Breast epithelium (tissue), 4 donors: Measurements from ENCODE around the gene NUB1. TPM values are rescaled to one million over a fixed set of nuclear protein-coding genes. Genes with fewer than 3 reads are reported as not detected.

Source experiments
- DNase-seq, 2 donors: peaks; one replicate each; pipeline ENCODE4 v3.0.0-alpha.2; 2019; ENCODE audit warnings: low spot score in 2 of 2
- H3K27ac ChIP-seq, 2 donors: fragments of 200-600 bp; sonication (generic) in 1 of 2; one replicate each; pipeline ENCODE4 v1.5.1; 2016 to 2019; ENCODE audit warnings: mild to moderate bottlenecking in 1 of 2
- H3K27me3 ChIP-seq, 2 donors: fragments of 200-600 bp; sonication (generic) in 1 of 2; one replicate each; pipeline versions ENCODE4 v1.5.1 to v1.6.0; 2017 to 2019; ENCODE audit warnings: control low read depth in 1 of 2, mild to moderate bottlenecking in 1 of 2
- H3K36me3 ChIP-seq: fragments of 200-600 bp; one replicate; pipeline ENCODE4 v1.5.1; 2019
- H3K4me1 ChIP-seq, 2 donors: fragments of 200-600 bp; sonication (generic); one replicate each; pipeline ENCODE4 v1.5.1; 2016 to 2019; ENCODE audit warnings: control low read depth in 1 of 2
- H3K4me3 ChIP-seq, 3 donors: fragments of 200-600 bp; sonication (generic); 1 replicate in 2 of 3; 2 replicates in 1 of 3; pipeline ENCODE4 v1.5.1; 2016 to 2019; ENCODE audit warnings: mild to moderate bottlenecking in 3 of 3, moderate library complexity in 2 of 3
- H3K9me3 ChIP-seq, 2 donors: fragments of 200-600 bp; sonication (generic) in 1 of 2; one replicate each; pipeline ENCODE4 v1.5.1; 2016 to 2019; ENCODE audit warnings: control low read depth in 1 of 2
- POLR2A ChIP-seq: fragments of 450-650 bp; IDR thresholded peaks from one replicate; pipeline ENCODE4 v1.6.1; 2016; ENCODE audit warnings: antibody characterized with exemption, mild to moderate bottlenecking, moderate library complexity
- POLR2AphosphoS5 ChIP-seq, 3 donors: sonication (generic); formaldehyde crosslinking; IDR thresholded peaks; one replicate each; pipeline ENCODE4 v1.6.1; 2017; ENCODE audit warnings: antibody characterized with exemption in 3 of 3
- intact Hi-C: fragments of 100-400 bp; cut with DNase I; formaldehyde crosslinking; loops from one replicate; pipeline ENCODE4 v1.15.1; 2023; ENCODE audit warnings: low total_unique reads
- total RNA-seq, 3 donors: library from RNA; depleted of rRNA; stranded (reverse); fragments of >200 nt; gene quantifications; one replicate each; pipeline ENCODE4 v1.1.0, GENCODE V29; 2016
- TF ChIP-seq, protein P1 (sequence below), 3 donors: fragments of 450-650 bp; IDR thresholded peaks; one replicate each; pipeline ENCODE4 v1.5.1; 2016 to 2017; ENCODE audit warnings: antibody characterized with exemption in 3 of 3, mild to moderate bottlenecking in 3 of 3, moderate library complexity in 3 of 3

Gene NUB1
- total RNA-seq, 3 donors from 2014 or later = 61.9 to 71.7 (median 62.7) TPM

- DNase-seq = no peak
- H3K4me1 ChIP-seq = peaks cover 0 to 15% of the 10 kb centered on the region in 2 donors
Observed at GRCh38 chr7:151391358-151391730, 49.7 kb downstream of the NUB1 start.

DNA sequence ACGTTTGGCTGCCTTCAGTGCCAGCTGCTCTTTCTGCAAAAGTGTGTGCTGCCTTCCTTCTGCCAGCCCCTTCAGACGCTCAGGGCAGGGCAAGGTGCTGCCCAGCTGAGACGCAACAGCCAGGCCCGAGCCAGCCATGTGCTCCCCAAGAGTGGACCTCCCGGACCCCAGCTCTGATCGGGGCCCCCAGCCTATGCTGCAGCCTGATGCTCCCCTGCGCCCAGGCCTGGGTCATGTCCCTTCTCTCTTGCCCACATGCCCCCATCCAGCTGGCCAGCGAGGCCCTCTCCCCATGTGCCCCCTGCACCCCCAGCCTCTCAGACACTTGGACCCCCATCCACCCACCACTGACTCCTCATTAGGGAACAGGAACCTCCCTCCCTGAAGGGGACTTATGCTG is 50.4 kb downstream of the NUB1 start:
- no peaks in the 10 kb centered on the region for H3K9me3 ChIP-seq

More at GRCh38 chr7:151391358-151391730, 49.7 kb downstream of the NUB1 start:
- TF ChIP-seq, protein P1, sequence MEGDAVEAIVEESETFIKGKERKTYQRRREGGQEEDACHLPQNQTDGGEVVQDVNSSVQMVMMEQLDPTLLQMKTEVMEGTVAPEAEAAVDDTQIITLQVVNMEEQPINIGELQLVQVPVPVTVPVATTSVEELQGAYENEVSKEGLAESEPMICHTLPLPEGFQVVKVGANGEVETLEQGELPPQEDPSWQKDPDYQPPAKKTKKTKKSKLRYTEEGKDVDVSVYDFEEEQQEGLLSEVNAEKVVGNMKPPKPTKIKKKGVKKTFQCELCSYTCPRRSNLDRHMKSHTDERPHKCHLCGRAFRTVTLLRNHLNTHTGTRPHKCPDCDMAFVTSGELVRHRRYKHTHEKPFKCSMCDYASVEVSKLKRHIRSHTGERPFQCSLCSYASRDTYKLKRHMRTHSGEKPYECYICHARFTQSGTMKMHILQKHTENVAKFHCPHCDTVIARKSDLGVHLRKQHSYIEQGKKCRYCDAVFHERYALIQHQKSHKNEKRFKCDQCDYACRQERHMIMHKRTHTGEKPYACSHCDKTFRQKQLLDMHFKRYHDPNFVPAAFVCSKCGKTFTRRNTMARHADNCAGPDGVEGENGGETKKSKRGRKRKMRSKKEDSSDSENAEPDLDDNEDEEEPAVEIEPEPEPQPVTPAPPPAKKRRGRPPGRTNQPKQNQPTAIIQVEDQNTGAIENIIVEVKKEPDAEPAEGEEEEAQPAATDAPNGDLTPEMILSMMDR (IDR thresholded peaks at IDR 0.05) = no peak
- no peak for TF ChIP-seq POLR2A
- no peak for TF ChIP-seq POLR2AphosphoS5 (IDR thresholded peaks at IDR 0.05)
- Histone ChIP-seq H3K27me3 (no peaks in the 10 kb centered on the region), H3K4me3 (no peak overlapping the region), H3K27ac (no peak overlapping the region), H3K9me3 (no peaks in the 10 kb centered on the region), H3K36me3 (no peaks in the 10 kb centered on the region)
- intact Hi-C loops = no loop called here

GRCh38 chr7:151392426-151392825 is 50.8 kb downstream of the NUB1 start:
- Histone ChIP-seq H3K36me3 (no peaks in the 10 kb centered on the region), H3K4me1 (peaks cover 0 to 4% of the 10 kb centered on the region in 2 donors), H3K9me3 (no peaks in the 10 kb centered on the region), H3K4me3 (no peak overlapping the region), H3K27me3 (no peaks in the 10 kb centered on the region), H3K27ac (no peak overlapping the region)
- no peak for DNase-seq
- no peak for TF ChIP-seq POLR2A
- TF ChIP-seq, protein P1 (IDR thresholded peaks at IDR 0.05) = no peak
- no peak for TF ChIP-seq POLR2AphosphoS5 (IDR thresholded peaks at IDR 0.05)
- intact Hi-C loops = no loop called here

More for the DNA sequence above, 50.4 kb downstream of the NUB1 start:
- Histone ChIP-seq H3K27ac (no peak overlapping the region), H3K4me1 (peaks cover 0 to 8% of the 10 kb centered on the region in 2 donors), H3K27me3 (no peaks in the 10 kb centered on the region), H3K36me3 (no peaks in the 10 kb centered on the region), H3K4me3 (no peak overlapping the region)
- intact Hi-C loops = no loop called here
- DNase-seq = no peak
- no peak for TF ChIP-seq POLR2A
- TF ChIP-seq, protein P1 (IDR thresholded peaks at IDR 0.05) = no peak
- no peak for TF ChIP-seq POLR2AphosphoS5 (IDR thresholded peaks at IDR 0.05)

DNA sequence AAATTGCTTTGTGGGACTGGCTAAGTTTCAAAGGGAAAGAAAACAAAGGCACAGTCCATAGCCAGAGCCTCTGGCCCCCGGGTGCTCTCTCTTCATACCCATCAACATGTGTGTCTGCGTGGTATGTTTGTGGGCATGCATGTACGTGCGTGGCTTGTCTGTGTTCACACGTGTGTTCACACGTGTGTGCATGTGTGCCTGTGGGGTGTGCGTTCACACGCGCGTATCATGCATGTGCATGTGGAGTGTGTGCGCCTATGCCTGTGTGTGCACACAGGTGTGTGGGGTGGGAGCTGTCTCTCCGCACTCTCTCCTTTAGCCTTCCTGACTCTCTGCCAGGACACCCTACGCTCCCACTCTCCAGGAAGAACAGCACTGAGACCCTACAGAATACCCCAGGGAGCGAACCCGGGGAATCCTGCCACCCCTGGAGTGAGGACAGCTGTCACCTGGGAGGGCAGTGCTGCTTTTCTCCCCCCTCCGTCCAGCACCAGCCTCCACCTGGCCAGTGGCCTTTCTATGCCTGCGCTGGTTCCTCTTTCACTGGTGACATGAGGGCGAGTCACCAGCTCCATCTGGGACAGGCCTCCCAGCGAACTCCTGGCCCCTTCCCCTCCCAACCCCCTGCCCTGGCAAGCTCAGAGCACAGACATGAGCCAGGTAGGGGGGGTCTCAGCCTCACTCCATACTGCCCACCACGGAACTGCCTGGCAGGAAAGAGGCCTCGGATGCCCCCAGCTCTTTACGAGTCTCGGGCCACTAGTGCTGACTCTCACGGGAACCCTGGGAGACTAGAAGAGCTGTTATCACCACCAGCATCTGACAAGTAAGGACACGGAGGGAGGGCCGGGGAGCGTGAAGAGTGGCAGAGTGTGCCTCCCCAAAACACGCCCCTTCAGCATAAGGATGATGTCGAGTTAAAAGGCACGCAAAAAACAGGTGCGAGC is 51.7 kb downstream of the NUB1 start:
- no peak overlapping the region for H3K27ac ChIP-seq
- TF ChIP-seq POLR2AphosphoS5 (IDR thresholded peaks at IDR 0.05) (no peak), POLR2A (no peak)
- TF ChIP-seq, protein P1 (IDR thresholded peaks at IDR 0.05) = no peak
- intact Hi-C loops = no loop called here
- H3K9me3 ChIP-seq = no peaks in the 10 kb centered on the region
- DNase-seq = no peak
- no peaks in the 10 kb centered on the region for H3K36me3 ChIP-seq
- H3K4me1 ChIP-seq = no peaks in the 10 kb centered on the region
- no peaks in the 10 kb centered on the region for H3K27me3 ChIP-seq
- H3K4me3 ChIP-seq = no peak overlapping the region
